ENCODE data around the gene IMMP2L.
"Not testable (repeated sequence)": the region's sequence is repeated elsewhere in the genome, so short reads cannot be mapped to it uniquely, and the experiment has no call there.

IMMP2L gene

DNA sequence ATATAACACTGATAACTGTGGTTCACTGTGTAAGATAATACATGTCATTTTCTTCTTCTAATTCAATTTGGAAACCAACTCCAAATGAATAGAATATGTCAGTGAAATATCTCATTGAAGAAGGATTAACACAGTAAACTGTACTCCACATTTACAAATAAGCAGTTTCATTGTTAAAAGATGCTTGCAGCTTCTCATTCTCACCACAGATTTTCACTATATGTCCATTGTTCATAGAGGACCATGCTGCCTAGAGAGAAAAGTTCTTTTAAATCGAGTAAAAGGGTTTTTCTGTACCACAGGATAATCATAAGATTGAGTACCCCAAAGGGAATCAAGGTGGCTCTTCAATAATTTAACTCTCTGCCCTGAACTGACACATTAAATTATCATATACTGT is 305.9 kb downstream of the IMMP2L start:
- DNase-seq, result no peak

GRCh38 chr7:111255576-111255975 is 306.7 kb downstream of the IMMP2L start:
- DNase-seq, result no peak

GRCh38 chr7:111251365-111251764 is 310.9 kb downstream of the IMMP2L start:
- not testable (repeated sequence) for DNase-seq

GRCh38 chr7:111249807-111250206 is 312.5 kb downstream of the IMMP2L start:
- DNase-seq, result not testable (repeated sequence)

- no peak for DNase-seq
Measured at GRCh38 chr7:111242141-111242755, 320.0 kb downstream of the IMMP2L start.

DNA sequence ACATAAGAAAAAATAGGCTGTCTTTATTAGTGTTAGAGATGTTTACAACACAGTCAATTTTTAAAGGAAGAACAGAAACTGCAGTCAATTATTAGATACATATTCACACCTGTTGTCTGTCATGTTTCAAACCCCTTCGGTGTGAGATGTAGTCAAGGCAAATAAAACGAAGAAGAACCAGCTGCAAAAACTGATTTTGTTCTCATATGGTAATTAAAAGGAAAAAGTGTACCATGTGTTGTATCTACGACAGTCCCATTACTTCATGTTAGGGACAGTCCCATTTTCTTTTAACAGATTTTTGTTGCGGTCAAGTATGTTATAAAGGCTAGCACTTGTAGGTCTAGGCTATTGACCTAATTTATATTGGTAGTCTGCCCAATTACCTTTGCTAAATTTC is 321.9 kb downstream of the IMMP2L start:
- DNase-seq, result no peak

GRCh38 chr7:111239437-111239836 is 322.9 kb downstream of the IMMP2L start:
- DNase-seq, result no peak

GRCh38 chr7:111238886-111239285 is 323.4 kb downstream of the IMMP2L start:
- no peak for DNase-seq

GRCh38 chr7:111235709-111236108 is 326.6 kb downstream of the IMMP2L start:
- no peak for DNase-seq

- DNase-seq, result no peak
Measured at GRCh38 chr7:111232249-111233084, 329.8 kb downstream of the IMMP2L start.

- no peak for DNase-seq
Measured at GRCh38 chr7:111229916-111230315, 332.4 kb downstream of the IMMP2L start.

- DNase-seq, result no peak
Measured at GRCh38 chr7:111229181-111229740, 333.0 kb downstream of the IMMP2L start.

- no peak for DNase-seq
Measured at GRCh38 chr7:111228437-111228836, 333.9 kb downstream of the IMMP2L start.

DNA sequence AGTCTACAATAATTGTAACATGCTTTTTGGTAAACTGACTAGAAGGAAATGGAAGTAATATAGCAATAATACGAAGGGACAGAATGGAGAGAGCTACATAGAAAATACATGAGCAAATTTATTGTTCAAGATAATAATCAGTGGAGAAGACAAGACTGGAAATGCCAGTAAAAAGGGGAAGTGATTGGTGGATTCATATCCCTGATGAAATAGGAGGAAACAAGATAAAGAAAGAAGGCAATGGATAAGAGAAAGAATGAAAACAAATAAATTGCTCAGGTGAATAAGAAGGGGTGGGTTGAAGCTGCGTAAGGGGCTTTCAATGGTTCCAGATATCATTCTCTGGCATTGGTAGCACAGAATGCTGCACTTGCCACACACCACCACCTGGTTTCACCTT is 335.5 kb downstream of the IMMP2L start:
- no peak for DNase-seq

GRCh38 chr7:111224354-111225231 is 337.7 kb downstream of the IMMP2L start:
- no peak for DNase-seq

DNA sequence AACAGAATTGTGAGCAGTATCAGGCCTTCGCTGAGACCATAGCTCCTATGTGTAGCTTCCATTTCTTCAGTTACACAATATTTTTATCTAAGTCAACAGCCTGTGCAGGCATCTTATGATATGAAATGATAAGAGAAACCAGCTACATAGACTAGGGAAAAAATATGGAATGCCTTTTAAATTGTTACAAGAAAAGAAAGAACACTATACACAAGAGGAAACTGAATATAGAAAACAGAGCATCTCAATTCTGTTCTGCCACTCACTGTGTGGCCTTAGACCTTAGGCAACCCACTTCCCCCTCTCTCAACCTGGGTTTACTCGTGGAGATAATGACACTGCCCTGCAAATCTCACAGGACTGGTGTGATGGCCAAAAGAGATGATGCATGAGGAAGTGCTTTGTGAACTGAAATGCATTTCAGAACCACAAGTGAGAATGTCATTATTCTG is 338.5 kb downstream of the IMMP2L start:
- no peak for DNase-seq

GRCh38 chr7:111215550-111215949 is 346.7 kb downstream of the IMMP2L start:
- no peak for DNase-seq

DNA sequence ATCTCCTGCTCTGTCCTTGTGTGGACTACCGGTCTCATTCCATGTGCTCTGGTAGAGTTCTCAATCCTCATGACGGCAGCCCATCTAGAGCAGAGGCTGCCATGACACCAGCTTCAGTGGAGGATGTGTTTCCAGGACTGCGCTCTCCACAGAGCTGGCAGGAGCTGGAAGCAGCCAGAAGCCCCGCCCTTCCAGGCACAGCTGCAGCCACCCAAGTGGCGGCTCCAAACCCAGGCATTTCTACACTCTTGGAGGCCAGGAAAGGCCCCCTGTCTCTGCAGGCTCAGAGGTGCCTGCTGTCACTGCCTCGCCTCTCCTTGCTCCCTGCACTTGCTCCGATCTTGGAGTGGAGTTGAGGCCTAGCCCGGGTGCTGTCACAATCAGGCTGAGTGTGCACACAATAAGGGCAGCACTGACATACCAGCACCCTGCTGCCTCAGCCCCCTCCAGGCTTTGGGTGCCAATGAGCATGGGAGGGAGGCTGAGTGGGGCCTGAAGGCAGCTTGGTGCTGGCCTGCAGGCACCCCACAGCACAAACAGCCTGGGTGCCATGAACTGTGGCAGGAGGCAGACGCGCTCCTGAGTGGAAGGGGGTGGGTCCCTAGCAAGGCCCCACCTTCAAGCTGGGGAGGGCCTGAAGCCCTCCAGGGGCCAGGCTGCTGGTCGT is 349.3 kb downstream of the IMMP2L start:
- DNase-seq, result no peak

GRCh38 chr7:111210996-111211395 is 351.3 kb downstream of the IMMP2L start:
- no peak for DNase-seq

- DNase-seq, result no peak
Measured at GRCh38 chr7:111210043-111210442, 352.2 kb downstream of the IMMP2L start.

GRCh38 chr7:111205251-111205650 is 357.0 kb downstream of the IMMP2L start:
- no peak for DNase-seq

DNA sequence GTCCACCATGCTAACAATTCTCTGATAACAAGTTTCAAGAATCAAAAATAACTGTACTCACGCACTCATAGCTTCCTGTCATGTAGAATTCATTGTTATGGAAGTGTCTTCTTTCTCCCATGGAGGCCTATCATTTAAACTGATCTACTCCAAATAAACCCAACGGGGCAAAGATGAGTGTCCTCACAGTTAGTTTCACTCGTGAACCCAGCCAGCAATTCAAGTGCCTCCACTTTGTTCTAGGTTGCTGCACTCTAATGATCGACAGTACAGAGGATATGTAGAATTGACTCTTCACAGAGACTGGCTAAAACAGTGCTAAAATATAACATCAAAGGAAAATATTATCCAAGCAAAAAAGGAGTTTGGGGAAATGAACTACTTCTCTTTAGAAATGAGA is 360.0 kb downstream of the IMMP2L start:
- no peak for DNase-seq

Measured in CD4-positive, alpha-beta T cell treated with Interleukin-1 beta for 1 hour (primary cell).